ENCODE results near the gene GLIS1. TPM values are rescaled to one million over a fixed set of nuclear protein-coding genes. Genes with fewer than 3 reads are reported as not detected.

The GLIS1 gene
- total and polyA plus RNA-seq, 10 of the 15 experiments (the other 5 are each of a cell fraction or from before 2014, with no cell fraction given), result not detected

DNA sequence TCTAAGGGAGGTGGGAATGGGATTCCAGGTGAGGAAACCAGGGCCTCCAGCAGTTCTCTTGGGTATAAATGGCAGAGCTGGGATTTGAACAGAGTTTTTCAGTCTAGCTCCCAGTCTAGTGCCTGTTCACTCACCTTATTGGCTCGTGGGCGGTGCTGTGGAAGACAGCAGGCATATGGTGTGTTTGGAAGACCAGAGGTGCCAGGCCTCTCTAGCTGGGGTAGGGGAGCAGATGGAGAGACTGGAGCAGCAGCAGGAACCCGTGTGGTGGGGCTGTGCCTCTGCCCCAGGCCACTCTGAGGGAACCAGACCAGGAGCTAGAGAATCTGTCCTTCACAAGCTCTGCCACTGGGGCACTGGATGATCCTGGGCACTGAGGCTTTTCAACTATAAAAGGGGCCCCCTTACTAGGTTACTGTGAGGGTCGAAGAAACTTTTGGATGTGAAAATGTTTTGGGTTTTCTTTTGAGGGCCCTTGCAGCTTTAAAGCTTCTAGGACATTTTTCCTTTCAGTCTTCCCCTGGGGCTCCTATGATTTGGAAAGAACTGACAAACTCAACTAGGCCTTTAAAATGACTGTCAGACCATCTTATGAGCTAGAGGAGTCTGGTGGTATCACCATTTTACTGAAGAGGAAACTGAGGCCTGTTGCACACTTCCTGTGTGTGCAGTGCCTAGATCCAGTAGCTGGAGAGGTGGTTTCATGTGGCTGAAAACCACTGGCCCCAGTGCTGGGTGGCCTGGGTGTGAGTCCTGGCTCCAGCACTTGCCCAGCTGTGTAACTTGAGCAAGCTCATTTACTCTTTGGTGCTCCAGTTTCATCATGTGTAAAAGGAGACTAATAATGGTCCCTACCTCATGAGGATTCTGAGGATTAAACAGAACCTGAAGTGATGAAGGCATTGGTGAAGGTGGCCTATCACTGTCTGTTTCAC, 273.7 kb downstream of the GLIS1 start:
- TF ChIP-seq ASH2L (IDR thresholded peaks at IDR 0.05; ENCODE audit: borderline replicate concordance, low read depth), result no peak
- TF ChIP-seq, protein P1, sequence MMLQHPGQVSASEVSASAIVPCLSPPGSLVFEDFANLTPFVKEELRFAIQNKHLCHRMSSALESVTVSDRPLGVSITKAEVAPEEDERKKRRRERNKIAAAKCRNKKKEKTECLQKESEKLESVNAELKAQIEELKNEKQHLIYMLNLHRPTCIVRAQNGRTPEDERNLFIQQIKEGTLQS (IDR thresholded peaks at IDR 0.05; ENCODE audit: borderline replicate concordance, extremely low read depth, low read depth, low read length), result no peak
- TF ChIP-seq, protein P2, sequence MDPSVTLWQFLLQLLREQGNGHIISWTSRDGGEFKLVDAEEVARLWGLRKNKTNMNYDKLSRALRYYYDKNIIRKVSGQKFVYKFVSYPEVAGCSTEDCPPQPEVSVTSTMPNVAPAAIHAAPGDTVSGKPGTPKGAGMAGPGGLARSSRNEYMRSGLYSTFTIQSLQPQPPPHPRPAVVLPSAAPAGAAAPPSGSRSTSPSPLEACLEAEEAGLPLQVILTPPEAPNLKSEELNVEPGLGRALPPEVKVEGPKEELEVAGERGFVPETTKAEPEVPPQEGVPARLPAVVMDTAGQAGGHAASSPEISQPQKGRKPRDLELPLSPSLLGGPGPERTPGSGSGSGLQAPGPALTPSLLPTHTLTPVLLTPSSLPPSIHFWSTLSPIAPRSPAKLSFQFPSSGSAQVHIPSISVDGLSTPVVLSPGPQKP (IDR thresholded peaks at IDR 0.05; ENCODE audit: low read depth, low read length), result no peak
- no peak for TF ChIP-seq ETV6 (conservative IDR thresholded peaks at IDR 0.05 in 1 of 2, IDR thresholded peaks at IDR 0.05 in 1 of 2; ENCODE audit: borderline replicate concordance in 1 of 2, low read depth in 1 of 2)
- TF ChIP-seq TCF3 (IDR thresholded peaks at IDR 0.05; ENCODE audit: borderline replicate concordance, insufficient read depth, low read depth, low read length), result no peak
- no peak for TF ChIP-seq ZZZ3 (IDR thresholded peaks at IDR 0.05; ENCODE audit: control insufficient read depth, insufficient read length, low read depth)
- TF ChIP-seq MYB (IDR thresholded peaks at IDR 0.05; ENCODE audit: borderline replicate concordance, low read depth, low read length), result no peak
- TF ChIP-seq KDM1A (IDR thresholded peaks at IDR 0.05; ENCODE audit: borderline replicate concordance), result no peak
- TF ChIP-seq EZH2 (IDR thresholded peaks at IDR 0.05; ENCODE audit: borderline replicate concordance, control insufficient read depth, low read depth, low read length), result no peak
- TF ChIP-seq SUZ12 (IDR thresholded peaks at IDR 0.05; ENCODE audit: unreplicated experiment), result no peak
- TF ChIP-seq, protein P3, sequence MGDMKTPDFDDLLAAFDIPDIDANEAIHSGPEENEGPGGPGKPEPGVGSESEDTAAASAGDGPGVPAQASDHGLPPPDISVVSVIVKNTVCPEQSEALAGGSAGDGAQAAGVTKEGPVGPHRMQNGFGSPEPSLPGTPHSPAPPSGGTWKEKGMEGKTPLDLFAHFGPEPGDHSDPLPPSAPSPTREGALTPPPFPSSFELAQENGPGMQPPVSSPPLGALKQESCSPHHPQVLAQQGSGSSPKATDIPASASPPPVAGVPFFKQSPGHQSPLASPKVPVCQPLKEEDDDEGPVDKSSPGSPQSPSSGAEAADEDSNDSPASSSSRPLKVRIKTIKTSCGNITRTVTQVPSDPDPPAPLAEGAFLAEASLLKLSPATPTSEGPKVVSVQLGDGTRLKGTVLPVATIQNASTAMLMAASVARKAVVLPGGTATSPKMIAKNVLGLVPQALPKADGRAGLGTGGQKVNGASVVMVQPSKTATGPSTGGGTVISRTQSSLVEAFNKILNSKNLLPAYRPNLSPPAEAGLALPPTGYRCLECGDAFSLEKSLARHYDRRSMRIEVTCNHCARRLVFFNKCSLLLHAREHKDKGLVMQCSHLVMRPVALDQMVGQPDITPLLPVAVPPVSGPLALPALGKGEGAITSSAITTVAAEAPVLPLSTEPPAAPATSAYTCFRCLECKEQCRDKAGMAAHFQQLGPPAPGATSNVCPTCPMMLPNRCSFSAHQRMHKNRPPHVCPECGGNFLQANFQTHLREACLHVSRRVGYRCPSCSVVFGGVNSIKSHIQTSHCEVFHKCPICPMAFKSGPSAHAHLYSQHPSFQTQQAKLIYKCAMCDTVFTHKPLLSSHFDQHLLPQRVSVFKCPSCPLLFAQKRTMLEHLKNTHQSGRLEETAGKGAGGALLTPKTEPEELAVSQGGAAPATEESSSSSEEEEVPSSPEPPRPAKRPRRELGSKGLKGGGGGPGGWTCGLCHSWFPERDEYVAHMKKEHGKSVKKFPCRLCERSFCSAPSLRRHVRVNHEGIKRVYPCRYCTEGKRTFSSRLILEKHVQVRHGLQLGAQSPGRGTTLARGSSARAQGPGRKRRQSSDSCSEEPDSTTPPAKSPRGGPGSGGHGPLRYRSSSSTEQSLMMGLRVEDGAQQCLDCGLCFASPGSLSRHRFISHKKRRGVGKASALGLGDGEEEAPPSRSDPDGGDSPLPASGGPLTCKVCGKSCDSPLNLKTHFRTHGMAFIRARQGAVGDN (IDR thresholded peaks at IDR 0.05), result no peak
- TF ChIP-seq TAF1 (IDR thresholded peaks at IDR 0.05; ENCODE audit: borderline replicate concordance, low read depth, low read length), result no peak
- no peak for TF ChIP-seq SMC3 (IDR thresholded peaks at IDR 0.05; ENCODE audit: borderline replicate concordance, low read length)
- no peak for TF ChIP-seq MYC (IDR thresholded peaks at IDR 0.05; ENCODE audit: insufficient read depth, insufficient read length, insufficient replicate concordance, low read length, severe bottlenecking)
- in situ Hi-C loops (cut with MboI), result no loop called here
- ATAC-seq, result no peak
- Histone ChIP-seq H3K79me2 (ENCODE audit: control insufficient read depth, insufficient read depth, low read length) (no peaks in the 10 kb centered on the region), H3K27ac (ENCODE audit: control insufficient read depth, insufficient read depth) (no peak overlapping the region), H3K4me3 (no peak overlapping the region), H3K4me1 (ENCODE audit: control insufficient read depth, insufficient read depth, low read length) (no peaks in the 10 kb centered on the region; the same call in 1 of the 2 replicates), H4K20me1 (ENCODE audit: control insufficient read depth, insufficient read depth) (no peaks in the 10 kb centered on the region), H3K9me3 (replicated peaks; ENCODE audit: control insufficient read depth, insufficient read depth, low read length) (no peaks in the 10 kb centered on the region), H3K36me3 (ENCODE audit: control insufficient read depth in 2 of 2, insufficient read depth in 2 of 2, low read length in 1 of 2) (no peaks in the 10 kb centered on the region), H3K27me3 (replicated peaks in 1 of 2; ENCODE audit: control insufficient read depth in 2 of 2, insufficient read depth in 2 of 2, low read length in 1 of 2) (no peaks in the 10 kb centered on the region; a peak in 1 of 4 replicates), H2AFZ (ENCODE audit: control insufficient read depth, low read depth, low read length) (no peak overlapping the region), H3K9ac (ENCODE audit: control insufficient read depth, insufficient read depth, low read length) (no peak overlapping the region), H3K4me2 (ENCODE audit: control insufficient read depth, insufficient read depth) (no peak overlapping the region)
- CTCF ChIA-PET, result interaction anchor here (1.0 to 2.4 kb wide), 6 partner anchors 16 to 195 kb away, joined by 3 to 11 read pairs (median 4); no protein-coding TSS in a partner anchor
- POLR2A ChIA-PET, result no interaction called here
- RAD21 ChIA-PET (ENCODE audit: unreplicated experiment), result interaction anchor here (0.5 to 2.0 kb wide), 2 partner anchors 72 to 677 kb away, joined by 3 to 4 read pairs; no protein-coding TSS in a partner anchor
- FAIRE-seq, result no peak
- WGBS (ENCODE audit: insufficient coverage, insufficient replicate concordance, low lambda C conversion rate, missing lambda C conversion rate), result 6% methylated on average over 4 of the region's 4 CpGs
- no TSS peak for BruUV-seq (replicated peaks)
- intact Hi-C loops (cut with micrococcal nuclease; ENCODE audit: unreplicated experiment), result no loop called here
- no peak for DNase-seq (ENCODE audit: low read depth, low spot score)
- SMC1A ChIA-PET (ENCODE audit: uncharacterized antibody, unreplicated experiment), result interaction anchor here (0.7 to 1.7 kb wide), 5 partner anchors 9 to 35 kb away, joined by 3 to 8 read pairs (median 4); no protein-coding TSS in a partner anchor

All from GM12878 (cell line).